ENCODE data around the gene ASB6.

GRCh38 chr9:129671065-129671464 is 29.1 kb upstream of the ASB6 start:
- TF ChIP-seq REST (IDR thresholded peaks at IDR 0.05; ENCODE audit: low read depth, low read length), result no peak
- no peak for TF ChIP-seq SIN3A (IDR thresholded peaks at IDR 0.05; ENCODE audit: borderline replicate concordance, low read depth, low read length)
- no peak for TF ChIP-seq NRF1 (IDR thresholded peaks at IDR 0.05; ENCODE audit: low read depth, low read length)
- no peak for TF ChIP-seq CTCF (IDR thresholded peaks at IDR 0.05)
- no peak for TF ChIP-seq TCF12 (IDR thresholded peaks at IDR 0.05)
- no peak for TF ChIP-seq EP300 (IDR thresholded peaks at IDR 0.05; ENCODE audit: borderline replicate concordance in 1 of 2, low read depth in 1 of 2, low read length in 1 of 2)
- no peak for TF ChIP-seq POLR2AphosphoS5 (IDR thresholded peaks at IDR 0.05; ENCODE audit: low read depth, low read length)
- TF ChIP-seq YY1 (IDR thresholded peaks at IDR 0.05; ENCODE audit: low read depth), result no peak
- no peak for TF ChIP-seq EZH2phosphoT487 (IDR thresholded peaks at IDR 0.05; ENCODE audit: borderline replicate concordance, low read depth)
- no peak for TF ChIP-seq JUND (IDR thresholded peaks at IDR 0.05)
- no peak for TF ChIP-seq FOXJ3 (CRISPR knock-in tag; IDR thresholded peaks at IDR 0.05)
- TF ChIP-seq RCOR1 (IDR thresholded peaks at IDR 0.05; ENCODE audit: low read length), result no peak
